Mesenchymal stem cell (in vitro differentiated cells and primary cell): ENCODE data around the gene ZNF366.

ENCODE experiments used
- DNase-seq: peaks from one replicate; pipeline ENCODE4 v3.0.0-alpha.2; 2013
- H2AFZ ChIP-seq: one replicate; pipeline ENCODE4 v1.6.1; 2013; ENCODE audit warnings: low read depth, mild to moderate bottlenecking, control low read depth, inconsistent platforms, low read length, moderate library complexity
- H2AK5ac ChIP-seq: 2 replicates; pipeline ENCODE4 v1.6.1; 2013; ENCODE audit warnings: low read length, moderate library complexity, mild to moderate bottlenecking, inconsistent platforms; ENCODE audit not compliant: severe bottlenecking
- H2BK120ac ChIP-seq: one replicate; pipeline ENCODE4 v1.6.1; 2013; ENCODE audit warnings: low read depth, mild to moderate bottlenecking, inconsistent platforms, low read length, moderate library complexity
- H2BK12ac ChIP-seq, 2 experiments: one replicate each; pipeline ENCODE4 v1.6.1; 2013; ENCODE audit warnings: inconsistent platforms in 2 of 2, low read length in 2 of 2, mild to moderate bottlenecking in 2 of 2, moderate library complexity in 2 of 2, control low read depth in 1 of 2
- H2BK15ac ChIP-seq: one replicate; pipeline ENCODE4 v1.6.1; 2013; ENCODE audit warnings: mild to moderate bottlenecking, low read depth, inconsistent platforms; ENCODE audit not compliant: poor library complexity, severe bottlenecking
- H2BK5ac ChIP-seq: 2 replicates; pipeline ENCODE4 v1.6.1; 2013; ENCODE audit warnings: low read depth, mild to moderate bottlenecking, low read length, control low read depth, inconsistent platforms; ENCODE audit not compliant: poor library complexity, severe bottlenecking
- H3K14ac ChIP-seq, 2 experiments: one replicate each; pipeline ENCODE4 v1.6.1; 2013; ENCODE audit warnings: inconsistent platforms in 2 of 2, low read length in 2 of 2, control low read depth in 1 of 2, mild to moderate bottlenecking in 1 of 2, moderate library complexity in 1 of 2
- H3K18ac ChIP-seq, 2 experiments: one replicate each; pipeline ENCODE4 v1.6.1; 2013; ENCODE audit warnings: inconsistent platforms in 2 of 2, low read length in 2 of 2, control low read depth in 1 of 2, low read depth in 1 of 2, mild to moderate bottlenecking in 1 of 2
- H3K23ac ChIP-seq, 2 experiments: one replicate each; pipeline ENCODE4 v1.6.1; 2013; ENCODE audit warnings: inconsistent platforms in 2 of 2, low read length in 2 of 2, mild to moderate bottlenecking in 2 of 2, moderate library complexity in 2 of 2, control low read depth in 1 of 2
- H3K27ac ChIP-seq: 2 replicates; pipeline ENCODE4 v1.5.1; 2013; ENCODE audit warnings: mild to moderate bottlenecking, moderate library complexity, low read length, control low read depth, inconsistent platforms; ENCODE audit not compliant: poor library complexity, severe bottlenecking
- H3K27me3 ChIP-seq, 2 experiments: 2 replicates each; pipeline versions ENCODE4 v1.6.1 to v1.7.0; 2013; ENCODE audit warnings: low read length in 2 of 2, mild to moderate bottlenecking in 2 of 2, moderate library complexity in 2 of 2, control low read depth in 1 of 2, inconsistent platforms in 1 of 2; ENCODE audit not compliant: control insufficient read depth in 1 of 2, insufficient read depth in 1 of 2
- H3K36me3 ChIP-seq, 2 experiments: 2 replicates each; pipeline versions ENCODE4 v1.6.1 to v1.7.0; 2013; ENCODE audit warnings: low read length in 2 of 2, control low read depth in 1 of 2, inconsistent platforms in 1 of 2, low read depth in 1 of 2, mild to moderate bottlenecking in 1 of 2; ENCODE audit not compliant: insufficient read depth in 2 of 2, control insufficient read depth in 1 of 2
- H3K4ac ChIP-seq, 2 experiments: one replicate each; pipeline ENCODE4 v1.6.1; 2013; ENCODE audit warnings: inconsistent platforms in 2 of 2, low read length in 2 of 2, mild to moderate bottlenecking in 2 of 2, moderate library complexity in 2 of 2, control low read depth in 1 of 2, low read depth in 1 of 2
- H3K4me1 ChIP-seq: 2 replicates; pipeline ENCODE4 v1.6.1; 2013; ENCODE audit warnings: low read depth, low read length, control low read depth; ENCODE audit not compliant: control insufficient read depth, insufficient read depth
- H3K4me2 ChIP-seq: 2 replicates; pipeline ENCODE4 v1.6.1; 2013; ENCODE audit warnings: low read length, mild to moderate bottlenecking, inconsistent platforms; ENCODE audit not compliant: poor library complexity, severe bottlenecking
- H3K4me3 ChIP-seq, 2 experiments: 2 replicates each; pipeline versions ENCODE4 v1.5.1 to v1.7.0; 2013; ENCODE audit warnings: low read length in 2 of 2, mild to moderate bottlenecking in 2 of 2, control low read depth in 1 of 2, low read depth in 1 of 2; ENCODE audit not compliant: insufficient read depth in 1 of 2
- H3K79me1 ChIP-seq: replicated peaks from 2 replicates; pipeline ENCODE4 v1.6.1; 2013; ENCODE audit warnings: mild to moderate bottlenecking, control low read depth, low read length, inconsistent platforms; ENCODE audit not compliant: poor library complexity, severe bottlenecking
- H3K9ac ChIP-seq: 2 replicates; pipeline ENCODE4 v1.7.0; 2013; ENCODE audit warnings: mild to moderate bottlenecking, low read length, moderate library complexity
- H3K9me3 ChIP-seq: 2 replicates; pipeline ENCODE4 v1.7.0; 2013; ENCODE audit warnings: mild to moderate bottlenecking, low read length; ENCODE audit not compliant: control insufficient read depth
- H4K8ac ChIP-seq: one replicate; pipeline ENCODE4 v1.6.1; 2013; ENCODE audit warnings: inconsistent platforms, mild to moderate bottlenecking, low read length, moderate library complexity
- H4K91ac ChIP-seq: one replicate; pipeline ENCODE4 v1.6.1; 2013; ENCODE audit warnings: mild to moderate bottlenecking, low read length, inconsistent platforms
- WGBS: methylation state at CpG from one replicate; pipeline ENCODE4 v1.1.7; 2013; ENCODE audit warnings: mixed read lengths; 5-methylcytosine and 5-hydroxymethylcytosine counted together

The ZNF366 gene

DNA sequence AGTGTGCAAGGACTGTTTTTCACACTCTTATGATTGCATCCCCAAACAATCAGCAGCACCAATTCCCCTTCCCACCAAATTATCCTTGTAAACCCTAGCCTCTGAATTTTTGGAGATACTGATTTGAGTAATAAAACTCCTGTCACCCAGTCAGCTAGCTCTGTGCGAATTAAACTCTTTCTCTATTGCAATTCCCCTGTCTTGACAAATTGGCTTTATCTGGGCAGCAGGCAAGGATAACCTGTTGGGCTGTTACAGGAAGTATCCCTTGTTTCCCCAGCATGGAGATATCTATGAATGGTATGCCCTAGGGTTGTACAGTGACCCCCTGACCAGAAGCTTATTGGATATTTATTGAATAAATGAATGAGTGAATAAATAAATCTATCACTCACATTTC, 106.3 kb downstream of the ZNF366 start:
- H2BK12ac ChIP-seq: no peak overlapping the region
- H3K4me3 ChIP-seq: no peak overlapping the region
- no peak overlapping the region for H2AFZ ChIP-seq
- H3K4me1 ChIP-seq: no peaks in the 10 kb centered on the region
- WGBS: 91% methylated on average over 1 of the region's 1 CpG
- H3K9ac ChIP-seq: no peak overlapping the region
- no peak overlapping the region for H4K8ac ChIP-seq
- no peak overlapping the region for H3K27ac ChIP-seq
- H2BK120ac ChIP-seq: no peak overlapping the region
- H3K9me3 ChIP-seq: peaks cover 12% of the 10 kb centered on the region
- no peak overlapping the region for H3K4ac ChIP-seq
- DNase-seq: no peak
- H2AK5ac ChIP-seq: no peak overlapping the region
- H3K23ac ChIP-seq: no peak overlapping the region
- H4K91ac ChIP-seq: no peak overlapping the region
- no peak overlapping the region for H3K4me2 ChIP-seq
- no peak overlapping the region for H2BK5ac ChIP-seq
- H3K79me1 ChIP-seq: no peaks in the 10 kb centered on the region
- no peak overlapping the region for H2BK15ac ChIP-seq
- H3K18ac ChIP-seq: no peak overlapping the region
- no peaks in the 10 kb centered on the region for H3K27me3 ChIP-seq
- no peak overlapping the region for H3K14ac ChIP-seq
- H3K36me3 ChIP-seq: no peaks in the 10 kb centered on the region

- no peak overlapping the region for H2BK12ac ChIP-seq
- H3K27me3 ChIP-seq: no peaks in the 10 kb centered on the region
- 89% methylated on average over 5 of the region's 6 CpGs for WGBS
- H3K18ac ChIP-seq: no peak overlapping the region
- H2BK15ac ChIP-seq: no peak overlapping the region
- H3K79me1 ChIP-seq: no peaks in the 10 kb centered on the region
- H3K4me3 ChIP-seq: no peak overlapping the region
- peaks cover 12% of the 10 kb centered on the region for H3K9me3 ChIP-seq
- no peak overlapping the region for H4K91ac ChIP-seq
- H3K14ac ChIP-seq: no peak overlapping the region
- no peak overlapping the region for H3K4ac ChIP-seq
- H3K9ac ChIP-seq: no peak overlapping the region
- H4K8ac ChIP-seq: no peak overlapping the region
- H3K4me1 ChIP-seq: no peaks in the 10 kb centered on the region
- no peak for DNase-seq
- H3K27ac ChIP-seq: no peak overlapping the region
- no peaks in the 10 kb centered on the region for H3K36me3 ChIP-seq
- H3K4me2 ChIP-seq: no peak overlapping the region
- no peak overlapping the region for H2AFZ ChIP-seq
- no peak overlapping the region for H3K23ac ChIP-seq
- no peak overlapping the region for H2BK120ac ChIP-seq
- H2AK5ac ChIP-seq: no peak overlapping the region
- no peak overlapping the region for H2BK5ac ChIP-seq
These were observed 109.4 kb downstream of the ZNF366 start for GRCh38 chr5:72397836-72398235.

DNA sequence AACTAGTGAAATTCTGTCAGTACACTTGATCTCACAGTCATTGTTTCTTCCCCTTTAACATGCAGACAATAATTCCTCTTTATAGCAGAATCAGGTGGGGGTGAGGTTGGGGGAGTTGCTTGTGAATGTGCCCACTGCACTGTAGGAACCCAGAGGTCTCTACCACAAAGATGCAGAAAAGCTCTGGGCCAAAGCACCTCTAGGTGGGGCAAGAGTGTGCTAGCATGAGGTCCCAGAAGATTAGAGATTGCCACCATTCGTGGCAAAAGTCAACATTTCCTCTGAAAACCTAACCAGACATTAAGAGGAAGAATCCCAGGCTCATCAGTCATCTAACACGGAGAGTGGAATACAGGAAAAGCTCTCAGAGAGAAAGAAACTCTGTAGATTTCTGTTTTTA, 112.5 kb downstream of the ZNF366 start:
- no peaks in the 10 kb centered on the region for H3K9me3 ChIP-seq
- no peak overlapping the region for H4K91ac ChIP-seq
- H3K27me3 ChIP-seq: no peaks in the 10 kb centered on the region
- no peak overlapping the region for H3K18ac ChIP-seq
- no peak overlapping the region for H4K8ac ChIP-seq
- H2AFZ ChIP-seq: no peak overlapping the region
- no peak overlapping the region for H3K9ac ChIP-seq
- H2BK12ac ChIP-seq: no peak overlapping the region
- H3K27ac ChIP-seq: no peak overlapping the region
- H3K14ac ChIP-seq: no peak overlapping the region
- H3K36me3 ChIP-seq: no peaks in the 10 kb centered on the region
- no peak overlapping the region for H2AK5ac ChIP-seq
- no peak overlapping the region for H3K4ac ChIP-seq
- peak; percentile 39 for DNase-seq
- no peak overlapping the region for H3K4me3 ChIP-seq
- no peak overlapping the region for H2BK15ac ChIP-seq
- H2BK5ac ChIP-seq: no peak overlapping the region
- H3K23ac ChIP-seq: no peak overlapping the region
- H3K79me1 ChIP-seq: no peaks in the 10 kb centered on the region
- H3K4me1 ChIP-seq: no peaks in the 10 kb centered on the region
- 30% methylated on average over 1 of the region's 2 CpGs for WGBS
- H3K4me2 ChIP-seq: no peak overlapping the region
- H2BK120ac ChIP-seq: no peak overlapping the region

DNA sequence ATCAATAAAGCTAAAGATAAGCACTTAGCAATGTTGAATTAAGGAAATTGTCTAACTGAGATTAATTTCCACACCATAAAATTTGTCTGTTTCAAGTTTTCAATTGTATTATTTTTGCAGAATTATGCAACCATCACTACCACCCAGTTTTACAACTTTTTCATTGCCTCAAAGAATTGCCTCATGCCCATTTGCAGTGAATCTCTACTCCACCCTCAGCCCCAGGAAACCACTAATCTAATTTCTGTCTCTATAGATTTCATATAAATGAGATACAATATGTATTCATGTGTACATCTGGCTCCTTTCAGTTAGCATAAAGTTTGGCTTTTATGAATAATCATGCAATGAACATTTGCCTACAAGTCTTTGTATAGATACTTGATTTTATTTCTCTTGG, 114.2 kb downstream of the ZNF366 start:
- H3K9me3 ChIP-seq: no peaks in the 10 kb centered on the region
- no peak overlapping the region for H3K23ac ChIP-seq
- no peak overlapping the region for H2BK15ac ChIP-seq
- no peak overlapping the region for H2BK5ac ChIP-seq
- H3K79me1 ChIP-seq: no peaks in the 10 kb centered on the region
- no peak overlapping the region for H3K4me3 ChIP-seq
- no peak overlapping the region for H2BK120ac ChIP-seq
- peaks cover 2% of the 10 kb centered on the region for H3K4me1 ChIP-seq
- no peak overlapping the region for H3K9ac ChIP-seq
- H3K4me2 ChIP-seq: no peak overlapping the region
- H3K14ac ChIP-seq: no peak overlapping the region
- H2BK12ac ChIP-seq: no peak overlapping the region
- no peak for DNase-seq
- H4K91ac ChIP-seq: no peak overlapping the region
- H3K27me3 ChIP-seq: no peaks in the 10 kb centered on the region
- no peak overlapping the region for H4K8ac ChIP-seq
- H2AK5ac ChIP-seq: no peak overlapping the region
- no peak overlapping the region for H2AFZ ChIP-seq
- H3K27ac ChIP-seq: no peak overlapping the region
- no peak overlapping the region for H3K18ac ChIP-seq
- H3K4ac ChIP-seq: no peak overlapping the region
- no peaks in the 10 kb centered on the region for H3K36me3 ChIP-seq
